Large intestine (tissue), 12 donors: Measurements from ENCODE around the gene ZKSCAN3. TPM values are rescaled to one million over a fixed set of nuclear protein-coding genes. Genes with fewer than 3 reads are reported as not detected.
"Not testable (repeated sequence)": the region's sequence is repeated elsewhere in the genome, so short reads cannot be mapped to it uniquely, and the experiment has no call there.

Experiments used
- DNase-seq, 2 donors: peaks; one replicate each; pipeline versions ENCODE4 v3.0.0 to v3.0.0-alpha.2; 2013
- H3K27ac ChIP-seq: one replicate; pipeline ENCODE4 v1.5.1; 2013; ENCODE audit warnings: low read length
- H3K27me3 ChIP-seq: 2 replicates; pipeline ENCODE4 v1.6.1; 2013; ENCODE audit warnings: low read length; ENCODE audit not compliant: control insufficient read depth, insufficient read depth
- H3K36me3 ChIP-seq: 2 replicates; pipeline ENCODE4 v1.6.1; 2013; ENCODE audit warnings: low read length; ENCODE audit not compliant: control insufficient read depth, insufficient read depth
- H3K4me1 ChIP-seq: one replicate; pipeline ENCODE4 v1.6.1; 2013; ENCODE audit warnings: low read length; ENCODE audit not compliant: control insufficient read depth, insufficient read depth
- H3K4me3 ChIP-seq: one replicate; pipeline ENCODE4 v1.5.1; 2013; ENCODE audit warnings: low read length
- H3K9me3 ChIP-seq: one replicate; pipeline ENCODE4 v1.6.1; 2013; ENCODE audit warnings: mild to moderate bottlenecking, low read depth, low read length, moderate library complexity; ENCODE audit not compliant: control insufficient read depth
- whole genome bisulfite sequencing: methylation state at CpG from one replicate; pipeline ENCODE4 v1.1.5; 2013; ENCODE audit warnings: low lambda C conversion rate; ENCODE audit not compliant: insufficient coverage; 5-methylcytosine and 5-hydroxymethylcytosine counted together
- long read RNA-seq, 11 donors: transcript quantifications; one replicate each; lab custom pipeline, GENCODE V29; 2026
- polyA plus RNA-seq: library from polyadenylated mRNA; unstranded; fragments of 120-200 nt; gene quantifications from one replicate; pipeline ENCODE4 v1.2.1, GENCODE V29; 2013

ZKSCAN3 gene
- polyA plus RNA-seq, result 5.4 TPM
- long read RNA-seq, donor 1, result 0 reads
- long read RNA-seq, donor 2, result 0 reads
- long read RNA-seq, donor 3, full-length matches to known transcripts, result 2 of 2 reads
- long read RNA-seq, donor 3, partial matches to known transcripts, result 0 of 2 reads
- long read RNA-seq, donor 3, other reads (novel, unspliced or antisense), result 0 of 2 reads
- long read RNA-seq, donor 4, result 0 reads
- long read RNA-seq, donor 5, full-length matches to known transcripts, result 1 of 1 reads
- long read RNA-seq, donor 5, partial matches to known transcripts, result 0 of 1 reads
- long read RNA-seq, donor 5, other reads (novel, unspliced or antisense), result 0 of 1 reads
- long read RNA-seq, donor 6, result 0 reads
- long read RNA-seq, donor 7, result 0 reads
- long read RNA-seq, donor 8, full-length matches to known transcripts, result 1 of 1 reads
- long read RNA-seq, donor 8, partial matches to known transcripts, result 0 of 1 reads
- long read RNA-seq, donor 8, other reads (novel, unspliced or antisense), result 0 of 1 reads
- long read RNA-seq, donor 9, result 0 reads
- long read RNA-seq, donor 10, full-length matches to known transcripts, result 1 of 1 reads
- long read RNA-seq, donor 10, partial matches to known transcripts, result 0 of 1 reads
- long read RNA-seq, donor 10, other reads (novel, unspliced or antisense), result 0 of 1 reads
- long read RNA-seq, donor 11, result 0 reads

DNA sequence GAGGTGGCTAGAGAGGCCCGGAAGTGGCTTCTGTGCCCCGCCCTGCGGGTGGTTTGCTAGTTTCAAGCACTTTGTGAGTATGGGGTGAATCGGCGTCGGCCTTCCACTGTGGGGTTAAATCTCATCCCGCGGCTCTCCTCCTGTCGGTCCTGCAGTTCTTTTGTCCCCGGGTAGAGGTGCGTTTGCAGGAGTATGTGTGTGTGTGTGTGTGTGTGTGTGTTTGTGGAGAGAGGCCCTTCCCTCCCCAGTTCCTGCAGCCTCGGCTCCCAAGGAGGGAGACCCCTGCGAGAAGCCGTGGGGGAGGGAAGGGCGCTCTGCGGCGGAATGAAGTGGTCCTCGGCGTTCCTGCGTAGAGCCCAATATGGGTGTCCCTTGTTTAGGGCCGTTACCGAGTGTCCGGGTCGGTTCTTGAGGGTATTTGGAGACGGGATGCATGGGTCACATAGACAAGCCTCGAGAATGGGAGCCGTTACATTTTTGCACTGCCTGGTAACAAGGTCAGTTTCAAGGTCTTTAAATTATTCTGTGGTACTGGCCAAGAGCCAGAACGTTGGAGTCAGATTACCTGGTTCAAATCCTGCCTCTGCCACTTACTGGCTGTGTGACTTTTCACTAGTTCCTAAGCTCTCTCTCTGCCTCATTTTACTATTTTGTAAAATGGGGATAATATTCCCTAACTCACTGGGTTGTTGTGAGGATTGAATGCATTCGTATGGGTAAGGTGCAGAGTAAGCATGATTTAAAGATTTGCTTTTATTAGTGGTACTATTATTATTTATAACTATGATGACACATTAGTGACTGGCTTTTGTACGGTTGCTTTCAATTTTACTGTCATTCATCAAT lies at the start of gene ZKSCAN3:
Gene ZKSCAN3, plus strand, starts transcription at position 56 of the 846 bp plus-strand sequence. CDS start 9,640 bp downstream, outside the sequence.
- peak; percentile 70 to 89 for DNase-seq
- H3K27me3 ChIP-seq, result peaks cover 14% of the 10 kb centered on the region
- H3K36me3 ChIP-seq, result no peaks in the 10 kb centered on the region
- WGBS, result 50% methylated on average over 1 of the region's 30 CpGs
- H3K9me3 ChIP-seq, result no peaks in the 10 kb centered on the region
- H3K4me1 ChIP-seq, result peaks cover under 1% of the 10 kb centered on the region
- H3K4me3 ChIP-seq, result peak within 1 kb of the TSS; percentile 84
- H3K27ac ChIP-seq, result peak within 1 kb of the TSS; percentile 61

DNA sequence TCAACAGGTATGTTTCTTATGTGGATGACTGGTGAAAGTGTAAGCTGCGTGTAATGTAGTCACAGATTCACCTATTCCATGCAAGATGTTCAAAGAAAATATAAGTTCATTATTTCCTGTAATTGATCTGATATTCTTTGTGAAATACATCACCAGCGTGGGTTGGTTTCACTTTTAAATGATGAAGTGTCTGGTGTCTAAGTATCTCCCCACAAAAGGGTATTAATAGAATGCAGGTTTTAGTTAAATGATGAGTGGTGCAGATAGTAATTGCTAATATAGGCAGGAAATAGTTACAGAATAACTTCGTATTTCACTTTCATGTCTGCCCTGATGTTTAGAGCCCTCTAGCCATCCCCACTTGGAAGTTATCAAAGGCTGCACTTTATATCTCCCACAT lies 46.2 kb upstream of the ZKSCAN3 start:
- no peaks in the 10 kb centered on the region for H3K4me1 ChIP-seq
- no peak overlapping the region for H3K4me3 ChIP-seq
- H3K27ac ChIP-seq, result no peak overlapping the region
- no peak for DNase-seq
- peaks cover 5% of the 10 kb centered on the region for H3K36me3 ChIP-seq
- 80% methylated on average over 1 of the region's 3 CpGs for WGBS
- H3K27me3 ChIP-seq, result no peaks in the 10 kb centered on the region
- H3K9me3 ChIP-seq, result no peaks in the 10 kb centered on the region

GRCh38 chr6:28306363-28306762 lies 43.4 kb upstream of the ZKSCAN3 start:
- not testable (repeated sequence) for H3K9me3 ChIP-seq, H3K4me1 ChIP-seq, DNase-seq, H3K27ac ChIP-seq, H3K36me3 ChIP-seq, H3K27me3 ChIP-seq, H3K4me3 ChIP-seq

DNA sequence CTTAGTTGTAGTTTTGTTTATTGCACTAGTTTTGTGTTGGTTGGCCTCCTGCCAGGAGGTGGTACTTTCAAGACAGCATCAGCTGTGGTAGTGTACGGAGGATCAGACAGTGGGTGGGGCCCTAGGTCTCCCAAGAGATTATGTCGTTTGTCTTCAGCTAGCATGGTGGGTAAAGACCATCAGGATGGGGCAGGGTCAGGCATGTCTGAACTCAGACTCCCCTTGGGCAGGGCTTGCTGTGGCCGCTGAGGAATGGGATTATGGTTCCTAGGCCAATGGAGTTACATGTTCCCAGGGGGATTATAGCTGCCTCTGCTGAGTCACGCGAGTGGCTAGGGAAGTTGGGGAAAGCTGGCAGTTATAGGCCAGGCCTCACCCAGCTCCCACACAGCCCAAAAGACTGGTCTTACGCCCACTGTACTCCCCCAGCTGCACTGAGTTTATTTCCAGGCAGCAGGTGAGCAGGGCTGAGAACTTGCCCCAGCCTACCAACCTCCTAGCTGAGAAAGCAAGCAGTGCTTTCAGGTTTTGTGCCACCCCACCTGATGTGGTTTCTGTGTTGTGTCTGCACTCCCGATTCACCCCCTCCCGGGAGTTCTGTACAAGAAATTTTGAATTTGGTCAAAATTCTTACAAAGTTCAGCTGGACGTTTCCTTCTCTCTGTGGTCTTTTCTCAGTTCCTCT lies 38.5 kb upstream of the ZKSCAN3 start:
- Histone ChIP-seq H3K27ac (peak overlapping the region; percentile 23), H3K9me3 (peaks cover 5% of the 10 kb centered on the region), H3K4me1 (peaks cover 9% of the 10 kb centered on the region), H3K4me3 (no peak overlapping the region), H3K36me3 (no peaks in the 10 kb centered on the region), H3K27me3 (no peaks in the 10 kb centered on the region)
- no CpG with 5 or more reads among the region's 9 CpGs for WGBS
- no peak for DNase-seq

DNA sequence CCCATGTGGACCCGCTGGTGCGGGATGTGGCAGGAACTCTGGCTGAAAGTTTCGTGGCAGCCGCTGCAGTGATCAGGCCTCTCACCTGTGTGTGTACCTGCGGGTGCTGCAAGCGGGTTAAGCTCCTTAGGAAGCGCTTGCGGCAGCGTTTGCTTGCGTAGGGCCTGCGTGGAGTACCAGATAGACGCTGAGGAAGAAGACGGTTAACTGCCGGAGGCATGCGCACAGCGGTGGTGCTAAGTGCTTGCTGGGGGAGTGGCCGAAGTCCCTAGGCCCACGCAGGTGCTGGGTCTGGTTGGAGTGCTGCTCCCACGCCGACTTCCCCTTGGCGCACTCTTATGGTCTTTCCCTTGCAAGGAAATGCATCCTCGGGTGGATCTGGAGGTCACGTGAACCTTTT lies 36.8 kb upstream of the ZKSCAN3 start:
- H3K4me3 ChIP-seq, result no peak overlapping the region

DNA sequence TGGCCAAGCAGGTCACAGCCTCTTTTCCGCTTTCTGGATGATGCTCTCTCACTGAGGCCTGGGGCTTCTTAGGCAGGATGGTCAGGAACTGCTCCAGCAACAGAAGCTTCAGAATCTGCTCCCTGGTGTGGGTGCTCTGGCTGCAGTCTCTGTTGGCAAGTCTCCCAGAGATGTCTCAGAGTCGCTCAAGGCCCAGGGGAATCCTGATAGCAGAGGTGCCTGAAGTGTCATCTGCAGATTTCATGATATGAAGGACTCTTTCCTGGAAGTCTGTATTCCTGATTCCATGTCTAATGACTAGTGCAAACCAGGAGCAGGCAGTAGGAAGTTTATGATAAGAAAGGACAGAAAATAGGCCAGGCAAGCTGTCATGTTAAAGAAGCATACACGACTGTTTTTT lies 34.1 kb upstream of the ZKSCAN3 start:
- peaks cover 9% of the 10 kb centered on the region for H3K4me1 ChIP-seq
- 100% methylated on average over 1 of the region's 3 CpGs for WGBS
- H3K9me3 ChIP-seq, result peaks cover 5% of the 10 kb centered on the region
- no peaks in the 10 kb centered on the region for H3K27me3 ChIP-seq
- H3K36me3 ChIP-seq, result no peaks in the 10 kb centered on the region
- no peak for DNase-seq
- H3K4me3 ChIP-seq, result no peak overlapping the region
- no peak overlapping the region for H3K27ac ChIP-seq

More for the DNA sequence above, 36.8 kb upstream of the ZKSCAN3 start:
- H3K27me3 ChIP-seq, result no peaks in the 10 kb centered on the region
- peaks cover 9% of the 10 kb centered on the region for H3K4me1 ChIP-seq
- peaks cover 5% of the 10 kb centered on the region for H3K9me3 ChIP-seq
- no CpG with 5 or more reads among the region's 23 CpGs for WGBS
- no peak for DNase-seq
- H3K27ac ChIP-seq, result no peak overlapping the region
- H3K36me3 ChIP-seq, result no peaks in the 10 kb centered on the region

- H3K4me1 ChIP-seq, H3K36me3 ChIP-seq, H3K27me3 ChIP-seq, DNase-seq, H3K9me3 ChIP-seq, H3K27ac ChIP-seq, H3K4me3 ChIP-seq: not testable (repeated sequence)
- no CpG with 5 or more reads among the region's 8 CpGs for WGBS
Observed at GRCh38 chr6:28317866-28318265, 31.9 kb upstream of the ZKSCAN3 start.

DNA sequence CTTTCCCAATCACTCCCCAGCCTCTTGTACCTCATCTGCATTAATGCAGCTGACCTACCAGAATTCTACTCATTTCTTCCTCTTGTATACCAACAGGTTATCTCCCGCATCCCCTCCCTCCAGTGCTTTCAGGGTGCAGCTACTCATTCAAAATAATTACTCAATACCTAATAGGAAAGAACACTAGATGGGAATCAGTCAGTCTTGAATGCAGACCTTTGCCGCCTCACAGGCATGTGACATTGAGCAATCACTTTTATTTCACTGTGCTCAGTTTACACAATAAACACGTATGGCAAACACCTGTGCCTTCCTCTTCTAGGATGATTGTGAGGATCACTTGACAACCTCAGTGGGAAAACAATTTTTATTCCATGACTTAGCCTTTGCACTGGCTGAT lies 27.1 kb upstream of the ZKSCAN3 start:
- no peak for DNase-seq
- Histone ChIP-seq H3K27ac (no peak overlapping the region), H3K36me3 (peaks cover 15% of the 10 kb centered on the region), H3K27me3 (no peaks in the 10 kb centered on the region), H3K4me3 (no peak overlapping the region), H3K4me1 (no peaks in the 10 kb centered on the region), H3K9me3 (peaks cover 13% of the 10 kb centered on the region)
- WGBS, result no CpG with 5 or more reads among the region's 3 CpGs

DNA sequence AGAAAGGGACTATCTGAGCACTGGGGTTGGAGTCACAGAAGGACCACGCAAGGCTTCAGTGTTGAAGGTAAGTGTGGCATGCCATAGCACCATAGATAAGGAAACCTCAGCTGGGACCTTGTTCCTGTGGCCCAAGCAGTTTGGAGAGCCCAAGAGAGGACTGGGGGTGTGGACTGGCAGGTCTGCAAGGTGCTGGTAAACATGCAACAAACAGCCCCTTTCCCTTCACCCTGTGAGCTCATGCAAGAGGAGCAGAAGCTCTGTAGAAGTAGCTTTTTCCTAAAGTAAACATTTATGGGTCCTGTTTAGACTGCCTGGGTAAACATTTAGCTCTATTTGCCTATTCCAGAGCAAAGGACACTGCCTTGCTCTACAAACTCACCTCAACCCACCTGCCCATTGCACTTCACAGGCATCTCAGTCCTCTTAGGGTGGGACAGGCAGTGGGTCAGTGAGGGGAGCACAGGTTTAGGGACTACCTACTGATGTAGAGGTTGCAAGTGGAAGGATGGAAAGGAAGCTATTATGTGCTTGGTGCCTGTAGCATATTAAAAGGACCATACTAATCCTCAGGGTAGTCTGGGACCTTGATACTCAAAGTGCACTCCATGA lies 25.8 kb upstream of the ZKSCAN3 start:
- no peaks in the 10 kb centered on the region for H3K27me3 ChIP-seq
- DNase-seq, result no peak
- peaks cover 15% of the 10 kb centered on the region for H3K9me3 ChIP-seq
- WGBS, result no CpG with 5 or more reads among the region's 1 CpG
- H3K36me3 ChIP-seq, result peaks cover 15% of the 10 kb centered on the region
- no peak overlapping the region for H3K4me3 ChIP-seq
- H3K27ac ChIP-seq, result no peak overlapping the region
- no peaks in the 10 kb centered on the region for H3K4me1 ChIP-seq
